Neutrophil (primary cell): ENCODE measurements around the gene FAM221B.

Experiments
- H3K27ac ChIP-seq: fragments of 200-600 bp; sonication (generic); 2 replicates; pipeline ENCODE4 v1.5.1; 2016; ENCODE audit warnings: mild to moderate bottlenecking, moderate library complexity
- H3K27me3 ChIP-seq: fragments of 200-600 bp; sonication (generic); 2 replicates; pipeline ENCODE4 v1.6.0; 2016; ENCODE audit warnings: mild to moderate bottlenecking
- H3K36me3 ChIP-seq: fragments of 200-600 bp; sonication (generic); 2 replicates; pipeline ENCODE4 v1.5.1; 2017
- H3K4me1 ChIP-seq, 2 experiments: fragments of 200-600 bp in 1 of 2; sonication (generic) in 1 of 2; 1 replicate in 1 of 2; 2 replicates in 1 of 2; pipeline versions ENCODE4 v1.5.1 to v1.6.1; 2013 to 2016; ENCODE audit warnings: low read depth in 1 of 2, low read length in 1 of 2, mild to moderate bottlenecking in 1 of 2, moderate library complexity in 1 of 2; ENCODE audit not compliant: control insufficient read depth in 1 of 2, insufficient read depth in 1 of 2
- H3K4me3 ChIP-seq, 2 experiments: fragments of 200-600 bp in 1 of 2; sonication (generic) in 1 of 2; 1 replicate in 1 of 2; 2 replicates in 1 of 2; pipeline ENCODE4 v1.5.1; 2013 to 2016; ENCODE audit warnings: low read depth in 1 of 2, low read length in 1 of 2, mild to moderate bottlenecking in 1 of 2, moderate library complexity in 1 of 2
- H3K9me3 ChIP-seq: fragments of 200-600 bp; sonication (generic); 2 replicates; pipeline ENCODE4 v1.5.1; 2016
- TF ChIP-seq, protein P1 (sequence below): fragments of 200-600 bp; sonication (generic); IDR thresholded peaks from 2 replicates; pipeline ENCODE4 v1.5.1; 2016; ENCODE audit warnings: antibody characterized with exemption

The FAM221B gene

DNA sequence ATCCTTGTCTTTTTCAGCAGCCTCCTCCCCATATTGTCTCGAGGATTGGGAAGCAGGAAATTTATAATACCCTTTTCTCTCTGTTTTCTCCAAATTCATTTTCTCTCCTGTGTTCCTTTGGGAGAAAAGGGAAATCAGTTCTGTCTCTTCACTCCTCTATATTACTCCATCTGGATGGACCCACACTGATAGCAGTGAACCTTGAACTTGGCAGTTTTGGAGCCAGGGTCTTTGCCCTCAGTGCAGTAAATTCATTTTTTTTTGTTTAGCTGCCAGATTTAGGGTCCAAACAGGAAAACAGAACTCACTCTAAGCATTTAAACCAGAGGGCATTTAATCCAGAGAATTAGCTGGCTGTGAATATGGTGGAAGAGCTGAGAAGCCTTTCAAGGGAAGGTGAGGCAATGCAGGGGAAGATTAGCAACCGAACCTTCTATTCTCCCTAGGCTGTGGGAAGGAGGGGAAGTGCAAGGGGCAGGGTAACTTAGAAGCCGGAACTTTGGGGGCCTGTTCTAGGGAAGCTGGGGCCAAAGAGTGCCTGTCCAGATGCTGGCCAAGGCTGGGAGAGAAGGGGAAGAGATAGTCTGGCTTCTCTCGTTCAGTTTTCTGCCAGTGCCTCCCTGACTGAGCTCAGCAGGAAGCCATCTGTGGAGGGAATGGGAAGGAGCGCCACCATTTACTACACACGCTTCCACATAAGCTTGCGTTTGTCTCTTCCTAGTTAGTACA, 53.5 kb downstream of the FAM221B start:
- no peaks in the 10 kb centered on the region for H3K36me3 ChIP-seq
- no peaks in the 10 kb centered on the region for H3K27me3 ChIP-seq
- no peaks in the 10 kb centered on the region for H3K9me3 ChIP-seq
- no peak overlapping the region for H3K4me3 ChIP-seq
- H3K27ac ChIP-seq, result peak overlapping the region; percentile 35
- TF ChIP-seq, protein P1, sequence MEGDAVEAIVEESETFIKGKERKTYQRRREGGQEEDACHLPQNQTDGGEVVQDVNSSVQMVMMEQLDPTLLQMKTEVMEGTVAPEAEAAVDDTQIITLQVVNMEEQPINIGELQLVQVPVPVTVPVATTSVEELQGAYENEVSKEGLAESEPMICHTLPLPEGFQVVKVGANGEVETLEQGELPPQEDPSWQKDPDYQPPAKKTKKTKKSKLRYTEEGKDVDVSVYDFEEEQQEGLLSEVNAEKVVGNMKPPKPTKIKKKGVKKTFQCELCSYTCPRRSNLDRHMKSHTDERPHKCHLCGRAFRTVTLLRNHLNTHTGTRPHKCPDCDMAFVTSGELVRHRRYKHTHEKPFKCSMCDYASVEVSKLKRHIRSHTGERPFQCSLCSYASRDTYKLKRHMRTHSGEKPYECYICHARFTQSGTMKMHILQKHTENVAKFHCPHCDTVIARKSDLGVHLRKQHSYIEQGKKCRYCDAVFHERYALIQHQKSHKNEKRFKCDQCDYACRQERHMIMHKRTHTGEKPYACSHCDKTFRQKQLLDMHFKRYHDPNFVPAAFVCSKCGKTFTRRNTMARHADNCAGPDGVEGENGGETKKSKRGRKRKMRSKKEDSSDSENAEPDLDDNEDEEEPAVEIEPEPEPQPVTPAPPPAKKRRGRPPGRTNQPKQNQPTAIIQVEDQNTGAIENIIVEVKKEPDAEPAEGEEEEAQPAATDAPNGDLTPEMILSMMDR, result no peak
- peaks cover 18 to 20% of the 10 kb centered on the region in 2 experiments for H3K4me1 ChIP-seq

GRCh38 chr9:35771943-35772342, 56.6 kb downstream of the FAM221B start:
- no peaks in the 10 kb centered on the region for H3K27me3 ChIP-seq
- H3K4me1 ChIP-seq, result peaks cover 18 to 20% of the 10 kb centered on the region in 2 experiments

DNA sequence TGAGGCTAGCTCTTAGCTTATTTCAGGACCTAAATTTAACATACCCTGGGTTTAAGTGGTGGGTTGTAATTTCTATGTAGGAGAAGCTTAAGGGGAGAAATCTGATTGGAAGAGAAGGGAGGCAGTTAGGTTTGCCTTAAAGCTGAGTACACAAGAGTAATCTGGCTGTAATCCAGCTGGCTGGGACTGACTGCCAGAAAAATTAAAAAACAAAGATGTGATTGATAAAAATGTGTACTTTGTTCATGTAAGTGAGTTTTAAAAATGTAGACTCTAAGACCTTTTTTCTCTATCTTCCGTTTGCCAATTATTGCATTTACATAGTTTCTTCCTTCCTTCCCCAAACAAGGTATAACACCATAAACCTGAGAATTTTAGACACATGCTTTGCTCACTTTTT, 57.0 kb downstream of the FAM221B start:
- peaks cover 18 to 20% of the 10 kb centered on the region in 2 experiments for H3K4me1 ChIP-seq
- H3K27me3 ChIP-seq, result no peaks in the 10 kb centered on the region
- H3K4me3 ChIP-seq, result no peak overlapping the region
- TF ChIP-seq, protein P1, result no peak
- H3K36me3 ChIP-seq, result no peaks in the 10 kb centered on the region
- no peak overlapping the region for H3K27ac ChIP-seq
- H3K9me3 ChIP-seq, result no peaks in the 10 kb centered on the region

More at GRCh38 chr9:35771943-35772342, 56.6 kb downstream of the FAM221B start:
- no peaks in the 10 kb centered on the region for H3K36me3 ChIP-seq
- no peak overlapping the region for H3K4me3 ChIP-seq
- H3K9me3 ChIP-seq, result no peaks in the 10 kb centered on the region
- no peak overlapping the region for H3K27ac ChIP-seq
- TF ChIP-seq, protein P1, result no peak

DNA sequence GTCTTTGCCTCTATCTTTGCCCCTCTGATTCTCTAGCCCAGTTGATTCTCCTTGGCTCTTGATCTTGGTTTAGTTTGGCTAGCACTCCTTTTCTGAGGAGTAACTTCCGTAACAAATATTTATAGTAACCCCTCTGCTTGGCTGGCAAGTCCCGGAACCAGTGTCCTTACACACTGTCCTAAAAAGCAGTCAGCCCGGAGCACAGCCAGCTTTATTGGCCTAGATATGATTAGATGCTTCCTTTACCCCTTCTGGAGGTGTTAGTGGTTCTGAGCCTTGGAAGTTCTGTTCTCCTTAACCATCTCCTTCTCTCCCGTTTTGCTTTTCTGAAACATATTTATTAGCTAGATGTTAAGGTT, 57.5 kb downstream of the FAM221B start:
- Histone ChIP-seq H3K4me3 (no peak overlapping the region), H3K9me3 (no peaks in the 10 kb centered on the region), H3K4me1 (peaks cover 17 to 20% of the 10 kb centered on the region in 2 experiments), H3K27ac (no peak overlapping the region), H3K27me3 (no peaks in the 10 kb centered on the region), H3K36me3 (no peaks in the 10 kb centered on the region)
- TF ChIP-seq, protein P1, result no peak

GRCh38 chr9:35769763-35770162, 58.8 kb downstream of the FAM221B start:
- Histone ChIP-seq H3K4me3 (no peak overlapping the region), H3K4me1 (peaks cover 6 to 9% of the 10 kb centered on the region in 2 experiments), H3K36me3 (no peaks in the 10 kb centered on the region), H3K9me3 (no peaks in the 10 kb centered on the region), H3K27ac (no peak overlapping the region), H3K27me3 (no peaks in the 10 kb centered on the region)
- TF ChIP-seq, protein P1, result no peak
